Measurements from ENCODE around the gene KLHL11. TPM values are rescaled to one million over a fixed set of nuclear protein-coding genes. Genes with fewer than 3 reads are reported as not detected.
A peak's percentile ranks its signal among the peaks of the same experiment; 100 is the strongest.

KLHL11 gene
- total and polyA plus RNA-seq, 9 donors, result 2.7 to 30.5 (median 19.4) TPM

GRCh38 chr17:41901646-41902045 is 36.4 kb upstream of the KLHL11 start:
- Histone ChIP-seq H3K36me3 (no peaks in the 10 kb centered on the region), H3K4me3 (no peak overlapping the region), H3K9me3 (no peaks in the 10 kb centered on the region), H3K27me3 (no peaks in the 10 kb centered on the region), H3K27ac (no peak overlapping the region), H3K4me1 (ENCODE audit: insufficient read depth) (no peaks in the 10 kb centered on the region)
- TF ChIP-seq EP300 (IDR thresholded peaks at IDR 0.05), result no peak
- TF ChIP-seq CTCF (IDR thresholded peaks at IDR 0.05), result no peak
- no peak for TF ChIP-seq POLR2A (IDR thresholded peaks at IDR 0.05)
- intact Hi-C loops (cut with DNase I), result no loop called here
- no peak for DNase-seq
- 81 to 86% (median 85%) methylated on average over 11 of the region's 11 CpGs for WGBS, 3 donors

GRCh38 chr17:41896726-41897125 is 31.5 kb upstream of the KLHL11 start:
- Histone ChIP-seq H3K36me3 (no peaks in the 10 kb centered on the region), H3K4me3 (no peak overlapping the region), H3K27ac (no peak overlapping the region), H3K4me1 (ENCODE audit: insufficient read depth) (peaks cover 3% of the 10 kb centered on the region), H3K9me3 (no peaks in the 10 kb centered on the region), H3K27me3 (no peaks in the 10 kb centered on the region)
- intact Hi-C loops (cut with DNase I), result no loop called here
- WGBS, 3 donors, result 85 to 91% (median 85%) methylated on average over 6 of the region's 6 CpGs
- TF ChIP-seq CTCF (IDR thresholded peaks at IDR 0.05) (no peak), POLR2A (IDR thresholded peaks at IDR 0.05) (no peak), EP300 (IDR thresholded peaks at IDR 0.05) (no peak)
- DNase-seq, result no peak

GRCh38 chr17:41895617-41896016 is 30.4 kb upstream of the KLHL11 start:
- no peaks in the 10 kb centered on the region for H3K27me3 ChIP-seq
- no peak for TF ChIP-seq POLR2A (IDR thresholded peaks at IDR 0.05)
- H3K4me3 ChIP-seq, result no peak overlapping the region
- no peaks in the 10 kb centered on the region for H3K36me3 ChIP-seq
- peak; percentile 41 to 62 (median 52) for DNase-seq
- peaks cover 3% of the 10 kb centered on the region for H3K4me1 ChIP-seq (ENCODE audit: insufficient read depth)
- intact Hi-C loops (cut with DNase I), result no loop called here
- no peaks in the 10 kb centered on the region for H3K9me3 ChIP-seq
- no peak overlapping the region for H3K27ac ChIP-seq
- 10 to 27% (median 14%) methylated on average over 5 of the region's 5 CpGs for WGBS, 3 donors

GRCh38 chr17:41894791-41895331 is 29.6 kb upstream of the KLHL11 start:
- H3K4me3 ChIP-seq, result no peak overlapping the region
- DNase-seq, result peak in 3 of 5 donors; percentile 21 to 44 (median 43)
- intact Hi-C loops (cut with DNase I), result no loop called here
- TF ChIP-seq POLR2A (IDR thresholded peaks at IDR 0.05), result no peak
- no peak for TF ChIP-seq CTCF (IDR thresholded peaks at IDR 0.05)
- TF ChIP-seq EP300 (IDR thresholded peaks at IDR 0.05), result no peak
- H3K27me3 ChIP-seq, result no peaks in the 10 kb centered on the region
- H3K27ac ChIP-seq, result no peak overlapping the region
- no peaks in the 10 kb centered on the region for H3K36me3 ChIP-seq
- WGBS, 3 donors, result 41 to 54% (median 50%) methylated on average over 7 of the region's 7 CpGs
- no peaks in the 10 kb centered on the region for H3K9me3 ChIP-seq
- H3K4me1 ChIP-seq (ENCODE audit: insufficient read depth), result peaks cover 3% of the 10 kb centered on the region

- H3K9me3 ChIP-seq, result no peaks in the 10 kb centered on the region
- 88 to 98% (median 90%) methylated on average over 3 of the region's 3 CpGs for WGBS, 3 donors
- TF ChIP-seq CTCF (IDR thresholded peaks at IDR 0.05), result no peak
- TF ChIP-seq EP300 (IDR thresholded peaks at IDR 0.05), result no peak
- TF ChIP-seq POLR2A (IDR thresholded peaks at IDR 0.05), result no peak
- peaks cover 3% of the 10 kb centered on the region for H3K4me1 ChIP-seq (ENCODE audit: insufficient read depth)
- no peak overlapping the region for H3K27ac ChIP-seq
- intact Hi-C loops (cut with DNase I), result no loop called here
- DNase-seq, result no peak
- no peaks in the 10 kb centered on the region for H3K27me3 ChIP-seq
- no peaks in the 10 kb centered on the region for H3K36me3 ChIP-seq
- no peak overlapping the region for H3K4me3 ChIP-seq
Measured at GRCh38 chr17:41893384-41893783, 28.2 kb upstream of the KLHL11 start.
